ENCODE results near the gene PCDHA7. TPM values are rescaled to one million over a fixed set of nuclear protein-coding genes. Genes with fewer than 3 reads are reported as not detected.
"Not testable (repeated sequence)": the region's sequence is repeated elsewhere in the genome, so short reads cannot be mapped to it uniquely, and the experiment has no call there.

The PCDHA7 gene
- total RNA-seq, 4 donors from 2014 or later: 0.27 to 0.47 (median 0.35) TPM; not detected in 1

- TF ChIP-seq EP300 (IDR thresholded peaks at IDR 0.05): no peak
- no peak for TF ChIP-seq CTCF (IDR thresholded peaks at IDR 0.05)
- no peak for TF ChIP-seq POLR2A (IDR thresholded peaks at IDR 0.05)
- TF ChIP-seq POLR2AphosphoS5 (IDR thresholded peaks at IDR 0.05): no peak
- no peak for ATAC-seq
- 17 to 32% methylated on average over 11 to 19 of the region's 47 CpGs for WGBS, 2 donors (ENCODE audit: low coverage in 1 of 2)
- H3K9me3 ChIP-seq: peaks cover 0 to 51% (median 0%) of the 10 kb centered on the region in 3 donors
- no peak within 1 kb of the TSS for H3K27ac ChIP-seq
- no peak within 1 kb of the TSS for H3K4me3 ChIP-seq
- peaks cover 74% of the 10 kb centered on the region for H3K27me3 ChIP-seq
- no peaks in the 10 kb centered on the region for H3K4me1 ChIP-seq
- no peaks in the 10 kb centered on the region for H3K36me3 ChIP-seq
Measured at GRCh38 chr5:140840978-140841962, 7.2 kb downstream of the PCDHA7 start, which contains the start of gene PCDHA8. PCDHA8 (plus strand) TSS chr5:140841187; CDS start chr5:140841322, 135 bp downstream.

- TF ChIP-seq EP300 (IDR thresholded peaks at IDR 0.05) (no peak), POLR2A (IDR thresholded peaks at IDR 0.05) (no peak), CTCF (IDR thresholded peaks at IDR 0.05) (no peak), POLR2AphosphoS5 (IDR thresholded peaks at IDR 0.05) (no peak)
- Histone ChIP-seq H3K4me1 (no peaks in the 10 kb centered on the region), H3K36me3 (no peaks in the 10 kb centered on the region), H3K4me3 (no peak overlapping the region), H3K27ac (no peak overlapping the region), H3K27me3 (peaks cover 83% of the 10 kb centered on the region), H3K9me3 (peaks cover 0 to 64% (median 0%) of the 10 kb centered on the region in 3 donors)
- WGBS, 2 donors (ENCODE audit: low coverage in 1 of 2): 43 to 67% methylated on average over 1 of the region's 87 CpGs
- ATAC-seq: no peak
Measured at GRCh38 chr5:140842798-140843733, 9.0 kb downstream of the PCDHA7 start.

GRCh38 chr5:140848139-140849102 lies 14.4 kb downstream of the PCDHA7 start, which contains the start of gene PCDHA9:
PCDHA9 (plus strand) TSS chr5:140848382; CDS start chr5:140848496, 114 bp downstream.
- not testable (repeated sequence) for H3K4me3 ChIP-seq, H3K36me3 ChIP-seq, ATAC-seq, H3K4me1 ChIP-seq, H3K27ac ChIP-seq
- peaks cover 76% of the 10 kb centered on the region for H3K27me3 ChIP-seq
- H3K9me3 ChIP-seq: peaks cover 0 to 59% (median 0%) of the 10 kb centered on the region in 3 donors
- 15 to 24% methylated on average over 5 to 19 of the region's 48 CpGs for WGBS, 2 donors (ENCODE audit: low coverage in 1 of 2)

GRCh38 chr5:140849831-140850634 lies 16.0 kb downstream of the PCDHA7 start:
- peaks cover 0 to 57% (median 0%) of the 10 kb centered on the region in 3 donors for H3K9me3 ChIP-seq
- H3K27me3 ChIP-seq: peaks cover 80% of the 10 kb centered on the region

More at GRCh38 chr5:140849831-140850634, 16.0 kb downstream of the PCDHA7 start:
- not testable (repeated sequence) for ATAC-seq, H3K27ac ChIP-seq, H3K4me1 ChIP-seq, H3K36me3 ChIP-seq, H3K4me3 ChIP-seq
- 35% methylated on average over 21 of the region's 101 CpGs; no CpG with 5 or more reads in 1 of the 2 donors for WGBS, 2 donors (ENCODE audit: low coverage in 1 of 2)
